HG03103 (cell line): ENCODE results near the gene ZNF548.
"Not testable (repeated sequence)": the region's sequence is repeated elsewhere in the genome, so short reads cannot be mapped to it uniquely, and the experiment has no call there.

Source experiments
- ATAC-seq: cut with Tn5 transposase; IDR thresholded peaks from one replicate; pipeline ENCODE4 v1.9.1; 2021; ENCODE audit warnings: low read depth; ENCODE audit not compliant: unreplicated experiment

The ZNF548 gene

DNA sequence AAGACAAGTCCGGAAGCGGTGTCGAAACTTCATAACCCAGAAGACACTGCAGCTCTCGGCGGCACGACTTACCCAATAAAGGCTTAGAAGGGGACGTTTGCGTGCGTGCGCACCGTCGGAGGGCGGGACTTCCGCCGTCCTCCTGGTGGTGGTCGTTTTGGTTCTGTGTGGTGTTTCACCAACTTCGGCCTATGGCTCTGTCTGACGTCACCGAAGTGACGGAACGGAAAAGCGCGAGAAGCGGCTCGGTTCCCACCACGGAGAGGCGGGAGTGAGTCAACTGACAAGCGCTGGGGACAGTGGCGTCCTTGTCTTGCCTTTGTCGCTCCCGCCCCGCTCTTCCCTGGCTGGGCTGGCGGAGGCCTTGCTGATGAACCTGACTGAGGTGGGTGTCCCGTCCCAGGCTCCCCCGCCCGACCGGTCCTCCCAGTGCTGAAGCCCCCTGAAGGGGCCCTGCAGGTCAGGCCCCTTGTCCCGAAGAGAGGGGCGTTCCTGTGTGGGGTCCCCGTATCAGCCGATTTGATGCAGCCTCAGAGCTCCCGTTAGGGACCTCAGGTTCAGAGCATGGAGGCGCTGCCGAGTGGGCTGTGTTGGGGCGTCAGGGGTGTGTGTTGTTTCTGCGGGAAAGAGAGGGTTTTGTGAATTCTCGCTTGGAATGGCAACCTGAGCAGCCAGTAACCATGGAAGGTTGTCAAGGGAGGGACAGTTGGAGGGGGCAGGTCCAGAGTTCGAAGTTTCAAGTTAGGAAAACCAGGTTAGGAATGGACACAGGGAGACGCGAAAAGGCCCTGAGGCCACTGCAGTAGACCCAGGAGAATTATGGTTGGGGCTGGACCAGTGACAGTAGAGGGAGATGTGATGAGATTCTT lies at the start of gene ZNF548:
Gene ZNF548, plus strand, starts transcription at position 125 of the 869 bp plus-strand sequence. Its CDS starts 246 bp downstream, at position 371.
- ATAC-seq: peak; percentile 96

DNA sequence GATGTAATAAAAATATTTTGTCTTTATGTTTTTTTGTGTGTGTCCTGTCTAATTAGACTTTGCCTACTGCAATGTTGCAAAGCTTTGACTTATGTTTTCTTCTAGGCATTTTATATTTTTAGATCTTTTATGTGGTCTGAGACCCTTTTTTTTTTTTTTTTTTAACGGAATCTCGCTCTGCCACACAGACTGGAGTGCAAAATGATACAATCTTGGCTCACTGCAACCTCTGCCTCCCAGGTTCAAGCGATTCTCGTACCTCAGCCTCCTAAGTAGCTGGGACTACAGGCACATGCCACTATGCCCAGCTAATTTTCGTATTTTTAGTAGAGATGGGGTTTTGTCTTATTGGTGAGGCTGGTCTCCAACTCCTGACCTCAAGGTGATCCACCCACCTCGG lies 47.1 kb upstream of the ZNF548 start:
- ATAC-seq: no peak

DNA sequence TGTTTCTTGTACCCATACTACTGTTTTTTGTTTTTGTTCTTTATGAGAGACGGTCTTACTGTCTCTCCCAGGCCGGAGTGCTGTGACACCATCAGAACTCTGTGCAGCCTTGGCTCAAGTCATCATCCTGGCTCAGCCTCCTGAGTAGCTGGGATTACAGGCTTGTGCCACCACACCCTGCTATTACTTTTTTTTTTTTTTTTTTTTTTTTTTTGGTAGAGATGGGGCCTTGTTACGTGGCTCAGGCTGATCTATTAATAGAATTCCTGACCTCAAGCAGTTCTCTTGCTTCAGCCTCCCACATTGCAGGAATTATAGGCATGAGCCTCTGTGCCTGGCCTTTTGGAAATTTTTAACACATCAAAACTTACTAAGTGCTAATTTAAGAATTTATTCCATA lies 41.5 kb upstream of the ZNF548 start:
- ATAC-seq: no peak

DNA sequence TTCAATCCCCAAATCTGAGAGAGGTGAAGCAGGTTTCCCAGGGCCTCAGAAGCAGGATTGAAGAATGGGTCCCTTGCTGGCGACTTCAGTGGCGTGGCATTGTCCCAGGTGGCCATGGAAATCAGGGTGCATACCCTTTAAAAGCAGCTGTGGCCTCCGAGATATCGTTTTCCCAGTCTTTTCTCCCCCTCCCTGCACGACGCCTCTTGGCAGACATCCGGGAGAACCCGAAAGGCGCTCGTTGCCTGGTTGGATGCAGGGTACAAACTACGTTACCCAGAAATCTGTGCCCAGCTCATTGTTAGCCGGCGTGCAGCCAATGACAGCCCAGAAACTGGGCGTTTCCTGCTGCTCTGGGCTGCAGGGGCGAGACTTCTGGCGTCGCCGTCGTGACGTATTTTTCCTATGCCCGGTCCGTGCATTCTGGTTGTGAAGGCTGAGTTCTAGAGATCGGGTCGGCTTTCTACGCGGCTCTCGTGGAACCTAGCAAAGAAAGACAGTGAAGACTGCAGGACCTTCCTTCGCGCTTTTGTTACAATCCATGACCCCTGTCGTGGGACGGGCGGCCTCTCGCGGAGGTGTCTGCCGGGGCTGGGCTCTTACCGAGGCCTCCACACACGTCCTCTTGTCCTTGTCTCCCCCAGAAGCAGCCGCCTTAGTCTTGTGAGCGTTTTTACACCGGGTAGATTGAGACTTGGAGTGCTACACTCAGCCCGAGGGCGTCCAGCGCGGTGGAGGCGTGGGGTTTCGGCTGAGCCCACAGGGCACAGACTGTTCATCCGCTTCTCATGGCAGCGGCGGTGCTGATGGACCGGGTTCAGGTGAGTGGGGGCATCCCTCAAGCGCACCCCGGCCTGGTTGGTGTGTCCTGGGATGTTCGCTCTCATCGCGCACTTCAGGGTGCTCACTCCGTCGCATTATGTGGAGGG lies 38.5 kb upstream of the ZNF548 start, which contains the start of gene ZNF304:
Gene ZNF304, plus strand, starts transcription at position 395 of the 929 bp plus-strand sequence. Its CDS starts 394 bp downstream, at position 789.
- peak; percentile 85 for ATAC-seq

DNA sequence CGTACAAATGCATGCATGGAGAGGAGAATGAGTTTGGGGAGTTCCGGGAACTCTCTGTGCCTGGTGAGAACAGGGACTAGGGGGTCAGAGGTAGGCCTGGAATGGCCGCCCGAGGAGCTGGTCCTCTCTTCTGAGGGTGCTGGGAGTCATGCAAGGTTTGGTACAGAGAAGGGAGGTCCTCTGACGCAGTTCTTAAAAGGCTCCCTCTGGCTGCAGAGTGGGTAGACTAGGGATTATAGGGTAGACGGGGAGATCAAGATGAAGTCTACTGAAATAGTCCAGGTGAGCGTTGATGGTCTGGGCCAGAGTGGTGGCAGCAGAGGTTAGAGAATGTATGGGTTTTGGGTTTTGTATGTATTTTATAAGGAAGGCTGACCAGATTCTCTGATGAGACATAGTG lies 37.8 kb upstream of the ZNF548 start:
- no peak for ATAC-seq

DNA sequence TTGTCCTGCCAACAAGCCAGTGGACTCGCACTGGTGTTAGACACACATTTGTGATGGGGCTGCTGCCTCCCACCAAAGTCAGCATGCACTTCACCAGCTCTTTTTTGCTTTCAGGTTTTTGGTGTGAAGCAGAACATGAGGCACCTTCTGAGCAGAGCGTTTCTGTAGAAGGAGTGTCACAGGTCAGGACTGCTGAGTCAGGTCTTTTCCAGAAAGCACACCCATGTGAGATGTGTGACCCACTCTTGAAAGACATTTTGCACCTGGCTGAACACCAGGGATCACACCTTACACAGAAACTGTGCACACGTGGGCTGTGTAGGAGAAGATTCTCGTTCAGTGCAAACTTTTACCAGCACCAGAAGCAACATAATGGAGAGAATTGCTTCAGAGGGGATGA lies 33.7 kb upstream of the ZNF548 start:
- no peak for ATAC-seq

DNA sequence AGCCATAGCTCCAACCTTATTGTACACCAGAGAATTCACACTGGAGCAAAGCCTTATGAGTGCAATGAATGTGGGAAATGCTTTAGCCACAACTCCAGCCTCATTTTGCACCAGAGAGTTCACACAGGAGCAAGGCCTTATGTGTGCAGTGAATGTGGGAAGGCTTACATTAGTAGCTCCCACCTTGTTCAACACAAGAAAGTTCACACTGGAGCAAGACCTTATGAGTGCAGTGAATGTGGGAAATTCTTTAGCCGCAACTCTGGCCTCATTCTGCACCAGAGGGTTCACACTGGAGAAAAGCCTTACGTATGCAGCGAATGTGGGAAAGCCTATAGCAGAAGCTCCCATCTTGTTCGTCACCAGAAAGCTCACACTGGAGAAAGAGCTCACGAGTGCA lies 32.2 kb upstream of the ZNF548 start:
- ATAC-seq: no peak

DNA sequence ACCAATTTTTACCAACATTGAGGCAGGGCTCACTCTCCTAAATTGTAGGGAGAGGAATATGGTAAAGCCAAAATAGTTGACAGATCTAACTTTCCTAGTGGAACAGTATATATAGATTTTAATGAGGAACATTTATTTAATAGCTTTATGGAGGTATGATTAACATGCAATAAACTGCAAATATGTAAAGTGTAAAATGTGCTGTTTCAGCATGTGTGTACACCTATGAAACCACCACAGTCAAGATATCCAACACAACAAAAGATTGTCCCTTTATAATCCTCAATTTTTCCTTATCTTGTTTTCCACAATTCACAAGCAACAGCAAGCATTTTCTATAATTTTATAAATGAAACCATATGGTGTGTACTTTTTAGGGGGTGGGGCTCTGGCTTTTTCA lies 30.4 kb upstream of the ZNF548 start:
- ATAC-seq: no peak

DNA sequence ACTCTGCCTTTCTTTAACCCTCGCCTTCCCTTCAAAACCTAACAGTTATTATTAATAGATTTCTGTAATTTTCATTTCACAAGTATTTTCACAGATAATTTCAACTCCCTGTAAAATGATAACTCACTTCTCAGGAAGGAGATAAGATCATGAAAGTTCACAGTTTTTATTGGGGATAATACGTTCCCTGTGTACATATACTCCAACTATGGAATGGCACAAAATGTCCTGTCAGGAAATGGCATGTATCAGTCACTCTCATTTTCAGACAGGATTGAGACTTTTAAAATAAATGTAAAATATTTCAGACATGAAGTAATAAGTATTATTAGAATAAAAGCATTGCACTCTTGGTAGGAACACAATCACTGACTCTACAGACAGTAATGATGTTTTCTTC lies 27.2 kb upstream of the ZNF548 start:
- no peak for ATAC-seq

DNA sequence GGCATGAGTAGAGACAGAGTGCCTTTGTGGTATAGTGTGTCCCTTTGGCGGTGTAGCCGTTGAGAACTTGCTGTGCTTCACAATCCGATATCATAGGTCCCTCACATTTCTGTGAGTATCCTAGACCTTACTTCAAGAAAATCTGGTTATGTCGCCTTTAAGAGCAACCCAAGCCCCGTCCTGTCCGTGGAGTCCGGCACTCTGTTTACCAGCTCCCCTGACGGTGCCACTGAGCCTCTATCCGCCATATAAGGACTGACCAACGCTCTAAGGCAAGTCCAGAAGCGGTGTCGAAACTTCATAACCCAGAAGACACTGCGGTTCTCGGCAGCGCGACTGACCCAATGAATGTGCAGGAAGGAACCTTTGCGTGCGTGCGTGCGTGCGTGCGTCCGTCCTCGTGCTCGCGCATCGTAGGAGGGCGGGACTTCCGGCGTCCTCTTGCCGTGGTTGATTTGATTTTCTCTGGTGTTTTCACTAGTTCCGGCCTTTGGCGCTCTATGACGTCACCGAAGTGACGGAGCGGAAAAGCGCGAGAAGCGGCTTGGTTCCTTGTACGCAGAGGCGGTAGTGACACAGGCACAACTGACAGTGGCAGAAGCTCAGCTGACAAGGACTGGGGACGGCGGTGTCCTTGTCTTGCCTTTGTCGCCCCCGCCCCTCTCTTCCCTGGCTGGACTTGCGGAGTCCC lies 26.5 kb upstream of the ZNF548 start, which contains the start of the genes TRAPPC2B and ZNF547:
Gene TRAPPC2B, plus strand, starts transcription at position 555 of the 691 bp plus-strand sequence. CDS start 1,283 bp downstream, outside the sequence.
Gene ZNF547, plus strand, starts transcription at position 555 of the 691 bp plus-strand sequence. CDS start 5,005 bp downstream, outside the sequence.
- peak; percentile 95 for ATAC-seq

DNA sequence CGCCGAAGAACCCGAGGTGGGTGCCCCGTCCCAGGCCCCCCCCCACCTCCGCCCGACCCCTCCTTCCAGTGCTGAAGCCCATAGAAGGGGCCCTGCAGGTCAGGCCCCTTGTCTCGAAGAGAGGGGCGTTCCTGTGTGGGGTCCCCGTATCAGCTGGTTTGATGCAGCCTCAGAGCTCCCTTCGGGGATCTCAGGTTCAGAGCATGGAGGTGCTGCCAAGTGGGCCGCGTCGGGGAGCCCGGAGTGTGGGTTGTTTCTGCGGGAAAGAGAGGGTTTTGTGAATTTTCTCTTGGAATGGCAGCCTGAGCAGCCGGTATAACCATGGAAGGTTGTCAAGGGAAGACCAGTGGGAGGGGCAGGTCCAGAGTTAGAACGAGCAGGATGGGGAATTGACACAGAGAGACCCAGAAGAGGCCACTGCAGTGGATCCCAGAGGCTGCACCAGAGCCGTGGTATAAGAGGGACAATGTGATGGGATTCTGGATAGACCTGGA lies 25.9 kb upstream of the ZNF548 start:
- ATAC-seq: no peak

DNA sequence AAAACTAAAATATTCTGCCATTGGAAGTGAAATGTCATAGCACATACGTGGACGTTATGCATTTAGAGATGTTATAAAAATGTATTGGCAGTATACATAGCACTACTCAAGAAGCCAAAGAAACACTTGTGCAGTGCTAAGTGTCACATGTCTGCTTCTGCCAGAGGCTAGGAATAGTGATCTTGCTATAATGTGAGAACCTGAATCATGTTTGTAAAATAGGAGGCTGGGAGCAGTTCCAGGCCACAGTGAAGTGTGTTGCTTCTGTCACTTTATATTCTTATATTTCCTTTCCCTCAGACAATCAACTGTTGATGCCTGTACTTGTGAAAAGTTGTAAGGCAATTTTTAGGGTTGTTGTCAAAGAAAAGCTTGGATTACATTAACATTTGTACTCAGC lies 22.9 kb upstream of the ZNF548 start:
- no peak for ATAC-seq

DNA sequence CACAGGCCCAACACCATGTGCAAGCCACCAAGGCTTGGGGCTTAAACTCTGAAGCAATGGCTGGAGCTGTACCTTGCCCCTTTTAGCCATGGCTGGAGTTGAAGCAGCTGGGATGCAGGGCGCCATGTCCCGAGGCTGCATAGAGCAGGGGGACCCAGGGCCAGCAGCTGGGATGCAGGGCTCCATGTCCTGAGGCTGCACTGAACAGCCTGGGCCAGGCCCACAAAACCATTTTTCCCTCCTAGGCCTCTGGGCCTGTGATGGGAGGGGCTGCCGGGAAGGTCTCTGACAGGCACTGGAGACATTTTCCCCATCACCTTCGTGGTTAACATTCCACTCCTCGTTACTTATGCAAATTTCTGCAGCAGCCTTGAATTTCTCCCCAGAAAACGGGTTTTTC lies 15.5 kb upstream of the ZNF548 start:
- ATAC-seq: no peak

DNA sequence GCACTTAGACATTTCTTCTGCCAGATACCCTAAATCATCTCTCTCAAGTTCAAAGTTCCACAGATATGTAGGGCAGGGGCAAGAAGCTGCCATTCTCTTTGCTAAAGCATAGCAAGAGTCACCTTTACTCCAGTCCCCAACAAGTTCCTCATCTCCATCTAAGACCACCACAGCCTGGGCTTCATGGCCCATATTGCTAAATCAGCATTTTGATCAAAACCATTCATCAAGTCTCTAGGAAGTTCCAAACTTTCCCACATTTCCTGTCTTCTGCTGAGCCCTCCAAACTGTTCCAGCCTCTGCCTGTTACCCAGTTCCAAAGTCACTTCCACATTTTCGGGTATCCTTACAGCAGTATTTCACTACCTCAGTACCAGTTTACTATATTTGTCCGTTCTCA lies 15.0 kb upstream of the ZNF548 start:
- ATAC-seq: not testable (repeated sequence)

DNA sequence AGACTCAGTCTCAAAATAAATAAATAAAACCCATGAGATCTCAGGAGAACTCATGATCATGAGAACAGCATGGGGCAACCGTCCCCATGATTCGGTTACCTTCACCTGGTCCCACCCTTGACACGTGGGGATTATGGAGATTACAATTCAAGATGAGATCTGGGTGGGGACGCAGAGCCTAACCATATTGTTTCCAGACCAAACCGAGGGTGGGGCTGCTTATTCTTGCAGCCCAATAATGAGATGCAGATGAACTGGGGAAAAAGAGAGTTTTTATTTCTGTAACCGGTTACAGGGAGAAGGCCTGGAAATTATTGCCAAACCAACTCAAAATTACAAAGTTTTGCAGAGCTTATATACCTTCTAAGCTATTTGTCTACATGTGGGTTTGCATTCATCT lies 13.5 kb upstream of the ZNF548 start:
- no peak for ATAC-seq

DNA sequence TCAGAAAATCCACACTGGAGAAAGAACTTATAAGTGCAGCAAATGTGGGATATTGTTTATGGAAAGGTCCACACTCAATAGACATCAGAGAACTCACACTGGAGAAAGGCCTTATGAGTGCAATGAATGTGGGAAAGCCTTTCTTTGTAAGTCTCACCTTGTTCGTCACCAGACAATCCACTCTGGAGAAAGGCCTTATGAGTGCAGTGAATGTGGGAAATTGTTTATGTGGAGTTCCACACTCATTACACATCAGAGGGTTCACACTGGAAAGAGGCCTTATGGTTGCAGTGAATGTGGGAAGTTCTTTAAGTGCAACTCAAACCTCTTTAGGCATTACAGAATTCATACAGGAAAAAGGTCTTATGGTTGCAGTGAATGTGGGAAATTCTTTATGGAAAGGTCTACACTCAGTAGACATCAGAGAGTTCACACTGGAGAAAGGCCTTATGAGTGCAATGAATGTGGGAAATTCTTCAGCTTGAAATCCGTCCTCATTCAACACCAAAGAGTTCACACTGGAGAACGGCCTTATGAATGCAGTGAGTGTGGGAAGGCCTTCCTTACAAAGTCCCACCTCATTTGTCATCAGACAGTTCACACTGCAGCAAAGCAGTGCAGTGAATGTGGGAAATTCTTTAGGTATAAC lies 12.0 kb upstream of the ZNF548 start:
- ATAC-seq: no peak

DNA sequence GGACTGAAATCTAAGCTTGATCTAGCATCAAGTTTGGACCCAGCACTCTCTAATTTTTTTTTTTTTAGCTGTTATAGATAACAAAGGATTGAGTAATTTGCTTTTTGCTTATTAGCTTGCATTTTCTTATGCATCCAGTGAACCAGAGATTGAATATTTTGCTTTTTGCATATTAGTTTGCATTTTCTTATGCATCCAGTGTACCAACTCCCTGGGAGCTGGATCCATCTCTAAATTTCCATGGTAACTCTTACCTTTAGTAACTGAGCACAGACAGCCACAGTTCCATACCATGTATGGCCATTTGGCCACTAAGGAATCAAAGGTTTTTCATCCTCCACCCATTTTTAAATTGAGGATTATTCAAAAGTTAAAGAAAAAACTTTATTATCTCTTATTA lies 8.7 kb upstream of the ZNF548 start:
- no peak for ATAC-seq

DNA sequence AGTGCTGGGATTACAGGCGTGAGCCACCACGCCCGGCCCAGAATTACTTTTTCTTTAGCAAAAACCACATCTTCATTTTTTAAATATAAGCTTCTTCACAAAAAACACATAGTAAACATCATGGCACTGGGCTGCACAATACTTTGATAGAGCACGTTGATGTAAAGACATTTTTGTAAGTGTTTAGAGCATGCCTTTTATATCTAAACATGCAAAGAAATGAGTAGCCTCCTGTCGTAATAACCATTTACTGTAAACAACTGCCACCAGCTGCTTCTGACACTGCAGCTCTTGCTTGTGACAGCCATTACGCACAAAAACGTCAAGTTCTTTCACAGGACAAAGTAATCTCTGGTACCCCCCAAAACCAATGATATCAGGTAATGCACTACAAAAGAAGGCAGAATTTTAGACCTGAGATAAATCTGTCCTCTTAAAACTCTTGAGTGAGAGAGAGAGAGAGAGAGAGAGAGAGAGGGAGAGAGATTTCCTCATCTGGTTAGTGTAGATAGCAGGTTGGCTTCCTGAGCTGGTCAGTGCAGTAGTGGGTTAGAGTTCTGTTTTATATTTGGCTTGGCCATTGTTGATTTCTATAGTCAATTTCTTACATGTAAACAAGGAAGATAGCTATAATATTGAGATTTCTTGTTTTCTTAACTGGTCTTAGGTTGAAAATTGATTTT lies 6.7 kb upstream of the ZNF548 start:
- ATAC-seq: no peak

DNA sequence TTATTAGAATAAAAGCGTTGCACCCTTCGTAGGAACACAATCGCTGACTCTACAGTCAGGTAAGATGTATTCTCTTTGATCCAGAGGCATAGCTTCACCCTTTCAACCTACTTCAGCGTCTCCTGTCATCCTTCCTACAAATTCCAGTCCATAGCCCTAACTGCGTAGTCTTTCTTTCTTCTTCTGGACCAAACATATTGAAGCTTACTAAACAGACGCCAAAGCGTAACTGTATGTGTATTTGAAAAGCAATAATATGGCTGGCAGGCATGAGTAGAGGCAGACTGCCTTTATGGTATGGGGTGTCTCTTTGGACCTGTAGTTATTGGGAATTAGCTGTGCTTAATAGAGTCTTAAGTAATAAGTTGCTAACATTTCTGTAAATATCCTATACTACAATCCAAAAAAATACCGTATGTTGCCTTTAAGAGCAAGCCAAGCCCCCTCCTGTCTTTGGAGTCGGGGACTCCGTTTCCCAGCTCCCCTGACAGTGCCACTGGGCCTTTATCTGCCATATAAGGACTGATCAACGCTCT lies 392 bp upstream of the ZNF548 start:
- ATAC-seq: no peak
